Right ventricle myocardium superior (tissue), 1 donor: ENCODE measurements around the gene SEMA6D. TPM values are rescaled to one million over a fixed set of nuclear protein-coding genes. Genes with fewer than 3 reads are reported as not detected.

Experiments used
- ATAC-seq: fragments of 200-7000 bp; cut with Tn5 transposase; one replicate; pipeline ENCODE4 v1.9.1; 2020; ENCODE audit warnings: mild to moderate bottlenecking; ENCODE audit not compliant: poor library complexity
- DNase-seq: peaks from one replicate; pipeline ENCODE4 v3.0.0-alpha.2; 2020
- intact Hi-C: fragments of 100-400 bp; cut with DNase I; formaldehyde crosslinking; loops from one replicate; pipeline ENCODE4 v1.11.2; 2022
- total RNA-seq: library from RNA; stranded (reverse); fragmentation: NEBNext Ultra II Directional; extraction: Animal tissue kit (Norgen Biotek cat#: 25700); gene quantifications from one replicate; pipeline ENCODE4 v1.2.1, GENCODE V29; 2021
- donor health status: DM: no; HTN: yes; CAD: no; lungs with severe emphysema.

The SEMA6D gene
- total RNA-seq, 1 donor from 2014 or later, result 16.5 TPM

GRCh38 chr15:47767035-47767434 lies 49.7 kb downstream of the SEMA6D start:
- DNase-seq (no peak), ATAC-seq (no peak)
- intact Hi-C loops, result no loop called here

- ATAC-seq (no peak), DNase-seq (no peak)
- intact Hi-C loops, result no loop called here
Measured at GRCh38 chr15:47768735-47769134, 51.4 kb downstream of the SEMA6D start.

DNA sequence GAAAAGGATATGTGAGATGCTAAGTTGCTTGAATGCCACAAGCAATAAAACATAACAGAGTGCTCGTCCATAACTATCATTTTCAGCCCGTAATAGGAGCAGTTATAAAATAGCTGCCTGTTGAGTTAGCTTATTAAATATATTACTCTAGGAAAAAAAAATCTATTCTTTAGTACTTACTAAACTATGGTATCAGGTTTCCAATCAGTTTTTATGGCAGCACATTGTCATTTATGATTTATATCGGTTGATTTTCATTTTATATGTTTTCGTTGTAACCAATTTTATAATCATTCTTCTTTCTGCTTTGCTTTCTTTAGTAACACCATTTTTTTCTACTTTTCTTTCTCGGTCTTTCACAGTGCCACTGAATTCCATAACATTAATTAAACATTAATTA lies 51.9 kb downstream of the SEMA6D start:
- intact Hi-C loops, result no loop called here

GRCh38 chr15:47773143-47773542 lies 55.8 kb downstream of the SEMA6D start:
- ATAC-seq (no peak), DNase-seq (no peak)
- intact Hi-C loops, result loop anchor here (10.0 kb wide), 1 partner anchor 58 kb away; the partner anchor contains the start of gene SEMA6D

More for the DNA sequence above, 51.9 kb downstream of the SEMA6D start:
- DNase-seq (no peak), ATAC-seq (no peak)

DNA sequence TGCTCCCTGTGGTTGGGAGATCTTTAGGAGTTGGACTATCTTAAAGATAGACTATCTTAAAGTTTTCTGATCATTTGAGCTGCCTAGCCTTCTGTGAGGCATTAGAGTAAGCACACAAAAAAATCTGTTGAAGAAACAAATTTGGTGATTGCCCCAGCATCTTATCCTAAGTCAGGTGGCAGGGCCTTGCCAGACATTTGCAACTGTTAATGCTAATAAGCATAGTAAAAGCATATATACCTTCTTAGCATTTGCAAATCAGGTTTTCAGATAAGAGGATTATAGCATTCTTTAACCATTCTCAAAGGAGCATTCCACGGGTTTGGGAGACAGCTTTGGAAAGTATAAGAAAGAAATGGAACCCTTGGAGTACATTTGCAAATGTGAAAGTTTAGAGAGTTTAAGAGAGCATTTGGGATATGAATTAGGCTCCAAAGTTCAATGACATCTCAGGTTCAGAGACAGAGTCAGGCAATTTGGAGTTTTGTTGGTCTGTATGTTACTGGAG lies 61.0 kb downstream of the SEMA6D start:
- DNase-seq (no peak), ATAC-seq (no peak)
- intact Hi-C loops, result loop anchor here (10.0 kb wide), 1 partner anchor 64 kb away; the partner anchor contains the start of gene SEMA6D

- ATAC-seq, result no peak
- DNase-seq, result no peak
- intact Hi-C loops, result no loop called here
Measured at GRCh38 chr15:47780971-47781370, 63.7 kb downstream of the SEMA6D start.

DNA sequence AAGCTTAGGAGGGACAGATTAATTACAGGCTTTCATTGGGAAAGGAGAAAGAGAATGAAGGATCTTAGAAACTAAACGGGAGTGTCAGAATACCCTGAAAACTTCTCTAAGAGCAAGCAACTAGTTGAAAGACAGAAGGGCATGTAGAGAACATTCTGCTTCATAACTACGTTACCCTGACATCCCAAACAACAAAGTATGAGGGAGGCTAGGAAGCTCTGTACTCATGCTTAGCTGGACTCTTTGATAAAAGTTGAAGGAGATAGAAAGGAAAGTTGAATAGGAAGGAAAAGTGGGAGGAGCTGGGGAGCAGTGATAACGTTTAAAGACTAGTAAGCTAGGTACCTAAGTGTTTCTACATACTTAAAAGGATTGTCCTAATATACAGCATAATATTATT lies 64.2 kb downstream of the SEMA6D start:
- ATAC-seq, result no peak
- no peak for DNase-seq
- intact Hi-C loops, result no loop called here

- no peak for DNase-seq
- ATAC-seq, result no peak
- intact Hi-C loops, result no loop called here
Measured at GRCh38 chr15:47784820-47785219, 67.5 kb downstream of the SEMA6D start.

DNA sequence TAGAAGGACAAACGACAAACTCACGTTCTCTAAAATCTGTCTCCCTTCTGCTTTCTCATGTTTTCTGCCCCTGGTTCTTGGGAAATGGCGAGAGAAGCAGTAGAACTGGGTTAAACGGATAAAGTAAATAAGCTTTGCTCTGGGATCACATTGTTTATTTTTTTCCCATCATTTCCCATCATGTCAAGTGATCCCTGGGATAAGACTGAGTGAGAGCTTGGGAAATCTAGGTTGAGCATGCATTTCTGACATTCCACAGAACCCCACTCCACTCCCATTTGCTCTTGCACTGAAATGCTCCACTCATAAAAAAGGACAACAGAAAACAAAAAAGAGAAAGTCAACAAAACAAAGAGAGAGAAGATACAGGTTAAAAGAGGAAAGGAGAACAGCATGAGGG lies 69.1 kb downstream of the SEMA6D start:
- no peak for ATAC-seq
- intact Hi-C loops, result no loop called here

GRCh38 chr15:47787875-47788274 lies 70.6 kb downstream of the SEMA6D start:
- intact Hi-C loops, result no loop called here
- ATAC-seq, result peak; percentile 51
- no peak for DNase-seq

More for the DNA sequence above, 69.1 kb downstream of the SEMA6D start:
- no peak for DNase-seq

GRCh38 chr15:47788685-47789084 lies 71.4 kb downstream of the SEMA6D start:
- no peak for ATAC-seq
- intact Hi-C loops, result no loop called here
- DNase-seq, result no peak

DNA sequence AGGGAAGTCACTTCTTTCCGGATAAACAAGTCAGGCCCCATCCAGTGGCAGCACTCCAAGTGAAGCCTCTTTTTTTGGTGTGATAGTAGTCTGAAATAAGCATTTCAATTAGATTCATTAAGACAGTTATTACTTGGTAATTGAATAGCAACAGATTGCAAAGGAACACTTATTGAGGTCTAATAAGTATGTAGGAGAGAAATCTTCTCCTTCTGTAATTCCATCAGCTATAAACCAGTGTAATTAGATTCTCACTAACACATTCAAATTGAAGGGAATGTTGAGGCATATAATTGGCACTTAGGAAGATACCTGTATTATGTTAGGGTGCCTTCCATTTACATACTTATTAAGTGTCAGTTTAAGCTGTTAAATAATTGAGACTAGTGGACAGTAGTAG lies 73.9 kb downstream of the SEMA6D start:
- ATAC-seq (no peak), DNase-seq (no peak)
- intact Hi-C loops, result no loop called here

- intact Hi-C loops, result no loop called here
- ATAC-seq (no peak), DNase-seq (no peak)
Measured at GRCh38 chr15:47792231-47792630, 74.9 kb downstream of the SEMA6D start.

DNA sequence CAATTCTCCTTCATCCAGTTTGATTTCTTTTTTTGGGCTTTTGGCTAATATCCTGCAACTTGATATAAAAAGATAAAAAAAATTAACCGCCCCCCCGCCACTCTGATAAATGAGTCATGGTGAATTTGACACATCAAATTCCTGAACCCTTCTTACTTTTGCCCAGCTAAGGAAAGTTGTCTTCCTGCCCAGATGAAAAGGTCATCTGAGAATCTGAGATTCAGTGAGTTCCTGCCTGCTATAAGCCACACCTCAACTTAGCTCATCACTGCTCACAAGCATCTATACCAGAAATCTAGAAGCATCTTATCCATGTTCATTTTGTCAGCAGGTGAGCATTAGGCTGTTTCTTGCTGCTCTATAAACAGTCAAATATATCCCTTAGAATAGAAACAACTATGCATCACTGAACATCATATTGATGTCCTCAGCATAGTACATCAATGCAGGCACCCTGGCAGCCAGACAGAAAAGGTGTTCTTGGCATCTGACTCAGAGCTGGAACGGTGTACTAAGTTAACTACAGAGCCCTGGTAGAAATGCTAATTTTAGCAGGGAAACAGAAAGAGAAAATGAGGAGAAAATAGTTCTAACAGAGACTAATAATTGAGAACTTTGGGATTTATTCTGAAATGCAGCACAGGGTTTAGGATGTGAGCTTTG lies 77.1 kb downstream of the SEMA6D start:
- intact Hi-C loops, result no loop called here
- ATAC-seq, result no peak
- DNase-seq, result no peak

- no peak for ATAC-seq
- intact Hi-C loops, result no loop called here
Measured at GRCh38 chr15:47795864-47796263, 78.6 kb downstream of the SEMA6D start.

GRCh38 chr15:47796339-47796738 lies 79.0 kb downstream of the SEMA6D start:
- ATAC-seq, result peak; percentile 95
- no peak for DNase-seq
- intact Hi-C loops, result no loop called here

More at GRCh38 chr15:47795864-47796263, 78.6 kb downstream of the SEMA6D start:
- DNase-seq, result no peak

DNA sequence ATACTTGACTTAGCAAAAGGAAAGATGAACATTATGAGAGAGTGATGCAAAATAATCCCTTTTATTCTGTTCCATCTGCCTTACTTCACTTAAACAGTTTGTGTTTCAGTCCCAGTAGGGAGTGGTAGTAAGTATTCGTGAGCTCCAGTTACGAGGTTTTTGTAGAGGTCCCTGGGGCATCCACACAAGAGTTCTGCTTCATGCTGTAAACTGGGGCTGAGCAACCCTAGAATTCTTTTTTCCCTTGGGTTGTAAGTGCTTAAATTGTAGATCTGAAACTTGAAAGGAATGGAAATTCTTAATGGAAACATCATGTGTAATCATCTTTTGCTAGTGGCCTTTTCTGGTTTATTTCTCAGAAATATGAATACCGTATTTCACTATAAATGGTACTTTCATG lies 79.5 kb downstream of the SEMA6D start:
- ATAC-seq (no peak), DNase-seq (no peak)
- intact Hi-C loops, result no loop called here

DNA sequence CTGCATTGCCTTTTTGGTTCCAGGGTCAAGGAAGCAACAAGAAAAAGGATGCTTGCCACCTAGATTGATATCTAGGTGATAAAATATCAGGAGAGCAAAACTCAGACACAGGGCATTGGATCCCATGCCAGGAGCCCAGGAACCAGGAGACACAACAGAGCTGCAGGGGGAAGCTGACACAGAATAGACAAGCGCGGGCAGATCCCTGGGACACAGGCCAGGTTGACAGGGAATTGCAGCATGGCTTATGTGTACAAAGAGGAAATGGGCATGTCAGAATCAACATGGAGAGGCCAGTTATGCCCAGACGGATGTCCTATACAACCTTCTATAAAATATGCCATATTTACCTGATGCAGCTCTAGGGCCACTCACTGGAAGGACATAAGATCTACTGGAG lies 84.2 kb downstream of the SEMA6D start:
- intact Hi-C loops, result no loop called here
- no peak for DNase-seq
- ATAC-seq, result no peak

DNA sequence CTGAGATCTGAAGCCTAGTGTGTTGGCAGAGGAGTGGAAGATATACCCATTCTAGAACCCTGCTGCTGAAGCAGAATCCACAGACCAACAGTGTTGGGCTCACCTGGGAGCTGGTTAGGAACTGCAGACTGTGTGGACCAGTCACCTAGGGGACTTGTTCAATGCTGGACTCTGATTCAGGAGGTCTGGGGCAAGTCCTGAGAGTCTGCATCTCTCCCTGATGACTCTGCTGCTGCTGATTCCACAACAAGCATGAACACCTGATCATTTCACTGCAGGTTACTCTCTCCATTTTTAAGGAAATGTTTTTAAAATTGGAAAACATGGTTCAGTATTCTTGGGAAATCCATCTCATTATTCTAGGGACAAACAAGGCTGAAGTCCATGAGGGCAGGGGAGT lies 84.9 kb downstream of the SEMA6D start:
- intact Hi-C loops, result no loop called here
- DNase-seq (no peak), ATAC-seq (no peak)

DNA sequence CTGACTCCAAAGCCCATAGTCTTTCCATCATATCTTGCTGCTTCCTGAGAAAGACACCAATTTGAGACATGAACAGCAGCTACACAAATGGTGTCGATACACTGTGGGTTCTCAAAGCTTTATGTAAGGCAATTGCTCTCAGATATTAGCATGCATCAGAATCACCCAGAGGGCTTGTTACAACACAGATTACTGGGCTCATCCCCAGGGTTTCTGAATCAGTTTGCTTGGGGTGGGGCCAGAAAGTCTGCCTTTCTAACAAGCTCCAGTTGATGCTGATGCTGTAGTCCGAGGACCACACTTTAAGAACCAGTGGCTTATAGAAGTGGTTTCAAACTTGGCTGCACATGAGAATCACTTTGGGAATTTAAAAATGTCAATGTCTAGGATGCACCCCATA lies 86.5 kb downstream of the SEMA6D start:
- intact Hi-C loops, result no loop called here
- no peak for ATAC-seq
- DNase-seq, result no peak

- ATAC-seq (no peak), DNase-seq (no peak)
- intact Hi-C loops, result no loop called here
Measured at GRCh38 chr15:47804733-47805132, 87.4 kb downstream of the SEMA6D start.
